ENCODE measurements around the gene SLC16A6. TPM values are rescaled to one million over a fixed set of nuclear protein-coding genes. Genes with fewer than 3 reads are reported as not detected.

SLC16A6 gene
- polyA plus RNA-seq, 1 of the 3 experiments (the other 2 are of a cell fraction), result not detected

- TF ChIP-seq ZBTB33 (IDR thresholded peaks at IDR 0.05; ENCODE audit: borderline replicate concordance, low read depth), result no peak
Measured at GRCh38 chr17:68289936-68290267, 1.0 kb downstream of the SLC16A6 start (continued).

GRCh38 chr17:68289473-68289872 is 1.5 kb downstream of the SLC16A6 start:
- Histone ChIP-seq H3K36me3 (replicated peaks in 1 of 2; ENCODE audit: control insufficient read depth in 1 of 2, insufficient read depth in 2 of 2, low read length in 1 of 2) (no peaks in the 10 kb centered on the region), H3K27ac (ENCODE audit: low read depth in 2 of 2, low read length in 1 of 2) (no peak overlapping the region), H3K79me2 (ENCODE audit: insufficient read depth) (no peaks in the 10 kb centered on the region), H3K4me3 (ENCODE audit: low read depth in 2 of 2, low read length in 1 of 2) (no peak overlapping the region), H3K9me3 (no peaks in the 10 kb centered on the region), H3K27me3 (ENCODE audit: insufficient read depth) (peaks cover 63% of the 10 kb centered on the region), H3K9ac (no peak overlapping the region), H3F3A (replicated peaks; ENCODE audit: insufficient read depth) (no peaks in the 10 kb centered on the region), H3K9me2 (no peaks in the 10 kb centered on the region), H3K4me2 (no peak overlapping the region), H3K4me1 (ENCODE audit: control insufficient read depth in 1 of 2, insufficient read depth in 2 of 2, low read depth in 1 of 2, low read length in 1 of 2) (peaks cover 0 to 13% of the 10 kb centered on the region in 2 experiments; a peak in 2 of 4 replicates), H2AFZ (ENCODE audit: low read depth) (no peak overlapping the region), H4K20me1 (ENCODE audit: insufficient read depth) (no peaks in the 10 kb centered on the region)
- POLR2A ChIA-PET, result no interaction called here
- TF ChIP-seq RFX5 (IDR thresholded peaks at IDR 0.05; ENCODE audit: low read length) (no peak), USF2 (IDR thresholded peaks at IDR 0.05; ENCODE audit: borderline replicate concordance, low read depth, low read length) (no peak), POLR2AphosphoS5 (IDR thresholded peaks at IDR 0.05; ENCODE audit: low read depth, low read length) (no peak), RAD21 (IDR thresholded peaks at IDR 0.05; ENCODE audit: low read length) (no peak), NRF1 (IDR thresholded peaks at IDR 0.05; ENCODE audit: low read depth, low read length) (no peak), PBX3 (IDR thresholded peaks at IDR 0.05) (no peak), RXRA (IDR thresholded peaks at IDR 0.05; ENCODE audit: borderline replicate concordance, low read depth) (no peak), TCF12 (IDR thresholded peaks at IDR 0.05) (no peak), MAX (IDR thresholded peaks at IDR 0.05; ENCODE audit: low read depth) (no peak), TAF1 (IDR thresholded peaks at IDR 0.05; ENCODE audit: borderline replicate concordance, low read depth, low read length) (no peak), ELF1 (IDR thresholded peaks at IDR 0.05) (no peak), EZH2phosphoT487 (IDR thresholded peaks at IDR 0.05; ENCODE audit: borderline replicate concordance, low read depth) (no peak), FOXJ3 (CRISPR knock-in tag; IDR thresholded peaks at IDR 0.05) (no peak), EP300 (IDR thresholded peaks at IDR 0.05; ENCODE audit: borderline replicate concordance in 1 of 2, low read depth in 1 of 2, low read length in 1 of 2) (no peak), YY1 (IDR thresholded peaks at IDR 0.05; ENCODE audit: low read depth) (no peak), GATA2 (CRISPR knock-in tag; IDR thresholded peaks at IDR 0.05) (no peak)
- CTCF ChIA-PET, result interaction anchor here (0.6 to 3.1 kb wide), 8 partner anchors 24 to 656 kb away, joined by 3 to 11 read pairs (median 3); no protein-coding TSS in a partner anchor
- WGBS (ENCODE audit: low lambda C conversion rate), result 91% methylated on average over 7 of the region's 7 CpGs
- DNase-seq, result no peak
